Astrocyte (in vitro differentiated cells and primary cell): ENCODE measurements around the gene PCSK7. TPM values are rescaled to one million over a fixed set of nuclear protein-coding genes. Genes with fewer than 3 reads are reported as not detected.
"Not testable (repeated sequence)": the region's sequence is repeated elsewhere in the genome, so short reads cannot be mapped to it uniquely, and the experiment has no call there.

Experiments used
- DNase-seq: peaks from one replicate; pipeline ENCODE4 v3.0.0-alpha.2; 2010; ENCODE audit warnings: low read depth
- FAIRE-seq: peaks from 2 replicates; lab custom pipeline; 2011; peaks lifted over from hg19 to GRCh38; lab: Jason Lieb, UNC
- H2AFZ ChIP-seq: 2 replicates; pipeline ENCODE4 v1.6.0; 2012; ENCODE audit warnings: low read depth, low read length, inconsistent platforms
- H3K27ac ChIP-seq: 2 replicates; pipeline ENCODE4 v1.5.1; 2011; ENCODE audit warnings: low read depth, low read length, inconsistent platforms
- H3K27me3 ChIP-seq: 2 replicates; pipeline ENCODE4 v1.6.0; 2011; ENCODE audit warnings: low read length, inconsistent platforms; ENCODE audit not compliant: insufficient read depth
- H3K36me3 ChIP-seq: 2 replicates; pipeline ENCODE4 v1.5.1; 2011; ENCODE audit warnings: low read length, inconsistent platforms; ENCODE audit not compliant: insufficient read depth
- H3K4me1 ChIP-seq: 2 replicates; pipeline ENCODE4 v1.5.1; 2011; ENCODE audit warnings: low read length, inconsistent platforms; ENCODE audit not compliant: insufficient read depth
- H3K4me2 ChIP-seq: 2 replicates; pipeline ENCODE4 v1.6.0; 2012; ENCODE audit warnings: low read length, inconsistent platforms
- H3K4me3 ChIP-seq: 2 replicates; pipeline ENCODE4 v1.5.1; 2011; ENCODE audit warnings: low read depth, mild to moderate bottlenecking, low read length, inconsistent platforms; ENCODE audit not compliant: insufficient read depth
- H3K79me2 ChIP-seq: 2 replicates; pipeline ENCODE4 v1.6.0; 2012; ENCODE audit warnings: mild to moderate bottlenecking, low read length, inconsistent platforms; ENCODE audit not compliant: insufficient read depth
- H3K9ac ChIP-seq: 2 replicates; pipeline ENCODE4 v1.6.0; 2012; ENCODE audit warnings: mild to moderate bottlenecking, low read length, inconsistent platforms
- H3K9me3 ChIP-seq: 2 replicates; pipeline ENCODE4 v1.5.1; 2012; ENCODE audit warnings: low read depth, mild to moderate bottlenecking, low read length, inconsistent platforms; ENCODE audit not compliant: insufficient read depth
- H4K20me1 ChIP-seq: 2 replicates; pipeline ENCODE4 v1.6.0; 2012; ENCODE audit warnings: low read length, inconsistent platforms; ENCODE audit not compliant: insufficient read depth
- H3K27ac Mint-ChIP-seq: one replicate; pipeline ENCODE4 v1.8.0; 2021; ENCODE audit warnings: mild to moderate bottlenecking, mixed read lengths; ENCODE audit not compliant: unreplicated experiment
- H3K27me3 Mint-ChIP-seq: one replicate; pipeline ENCODE4 v1.8.0; 2021; ENCODE audit warnings: low read depth, mixed read lengths; ENCODE audit not compliant: unreplicated experiment
- H3K36me3 Mint-ChIP-seq: one replicate; pipeline ENCODE4 v1.8.0; 2021; ENCODE audit warnings: low read depth, mixed read lengths; ENCODE audit not compliant: unreplicated experiment
- H3K4me1 Mint-ChIP-seq: one replicate; pipeline ENCODE4 v1.8.0; 2021; ENCODE audit warnings: low read depth, mixed read lengths; ENCODE audit not compliant: unreplicated experiment
- H3K4me3 Mint-ChIP-seq: one replicate; pipeline ENCODE4 v1.8.0; 2021; ENCODE audit warnings: mild to moderate bottlenecking, moderate library complexity, mixed read lengths; ENCODE audit not compliant: unreplicated experiment
- H3K9me3 Mint-ChIP-seq: one replicate; pipeline ENCODE4 v1.8.0; 2021; ENCODE audit warnings: mild to moderate bottlenecking, mixed read lengths; ENCODE audit not compliant: unreplicated experiment
- CTCF ChIP-seq: IDR thresholded peaks from 2 replicates; pipeline ENCODE4 v1.5.1; 2011; ENCODE audit warnings: low read depth, mild to moderate bottlenecking, inconsistent platforms, low read length, moderate library complexity; ENCODE audit not compliant: insufficient read depth
- EZH2 ChIP-seq: IDR thresholded peaks from 2 replicates; pipeline ENCODE4 v1.6.1; 2012; ENCODE audit warnings: mild to moderate bottlenecking, low read length, inconsistent platforms; ENCODE audit not compliant: insufficient read depth
- total RNA-seq: library from RNA; stranded (reverse); gene quantifications from 2 replicates; pipeline ENCODE4 v1.2.1, GENCODE V29; 2021

The PCSK7 gene
- total RNA-seq, 1 donor from 2014 or later, result 43.6 TPM

- no peak for TF ChIP-seq CTCF
- FAIRE-seq (no peak), DNase-seq (no peak)
- H3K4me3 Mint-ChIP-seq, result no peak overlapping the region
- peaks cover 8% of the 10 kb centered on the region for H3K36me3 Mint-ChIP-seq
- H2AFZ ChIP-seq, result no peak overlapping the region
- no peak overlapping the region for H3K4me2 ChIP-seq
- H3K4me3 ChIP-seq, result no peak overlapping the region
- H3K27me3 ChIP-seq, result no peaks in the 10 kb centered on the region
- H3K27ac Mint-ChIP-seq, result no peak overlapping the region
- H3K9me3 ChIP-seq, result no peaks in the 10 kb centered on the region
- no peak overlapping the region for H3K9ac ChIP-seq
- no peaks in the 10 kb centered on the region for H3K27me3 Mint-ChIP-seq
- peaks cover 10% of the 10 kb centered on the region for H3K4me1 ChIP-seq
- no peaks in the 10 kb centered on the region for H3K79me2 ChIP-seq
- no peaks in the 10 kb centered on the region for H3K9me3 Mint-ChIP-seq
- peaks cover 19% of the 10 kb centered on the region for H3K4me1 Mint-ChIP-seq
- H4K20me1 ChIP-seq, result no peaks in the 10 kb centered on the region
- H3K36me3 ChIP-seq, result no peaks in the 10 kb centered on the region
- no peak overlapping the region for H3K27ac ChIP-seq
These were observed 39.3 kb upstream of the PCSK7 start for GRCh38 chr11:117271208-117271607.

GRCh38 chr11:117269856-117270255, 38.0 kb upstream of the PCSK7 start:
- peaks cover 15% of the 10 kb centered on the region for H3K4me1 Mint-ChIP-seq
- H3K4me3 ChIP-seq, result no peak overlapping the region
- no peak for DNase-seq
- peaks cover 10% of the 10 kb centered on the region for H3K4me1 ChIP-seq
- no peak overlapping the region for H3K27ac ChIP-seq
- H3K36me3 Mint-ChIP-seq, result peaks cover 5% of the 10 kb centered on the region
- no peaks in the 10 kb centered on the region for H4K20me1 ChIP-seq
- no peak for FAIRE-seq
- no peaks in the 10 kb centered on the region for H3K79me2 ChIP-seq
- H3K27me3 Mint-ChIP-seq, result no peaks in the 10 kb centered on the region
- H2AFZ ChIP-seq, result no peak overlapping the region
- H3K9ac ChIP-seq, result no peak overlapping the region
- no peak overlapping the region for H3K4me3 Mint-ChIP-seq
- H3K27me3 ChIP-seq, result no peaks in the 10 kb centered on the region
- TF ChIP-seq EZH2 (no peak), CTCF (no peak)
- H3K4me2 ChIP-seq, result no peak overlapping the region
- no peaks in the 10 kb centered on the region for H3K36me3 ChIP-seq
- no peaks in the 10 kb centered on the region for H3K9me3 Mint-ChIP-seq
- no peak overlapping the region for H3K27ac Mint-ChIP-seq
- H3K9me3 ChIP-seq, result no peaks in the 10 kb centered on the region

GRCh38 chr11:117265745-117266144, 33.9 kb upstream of the PCSK7 start:
- Mint-ChIP-seq H3K36me3 (peaks cover 10% of the 10 kb centered on the region), H3K27ac (no peak overlapping the region), H3K9me3 (no peaks in the 10 kb centered on the region), H3K4me1 (peaks cover 5% of the 10 kb centered on the region), H3K27me3 (no peaks in the 10 kb centered on the region), H3K4me3 (no peak overlapping the region)
- Histone ChIP-seq H3K9me3 (no peaks in the 10 kb centered on the region), H3K9ac (no peak overlapping the region), H3K27me3 (no peaks in the 10 kb centered on the region), H3K4me2 (no peak overlapping the region), H3K36me3 (no peaks in the 10 kb centered on the region), H3K79me2 (no peaks in the 10 kb centered on the region), H3K4me1 (no peaks in the 10 kb centered on the region), H2AFZ (no peak overlapping the region), H3K4me3 (no peak overlapping the region), H4K20me1 (no peaks in the 10 kb centered on the region), H3K27ac (no peak overlapping the region)
- FAIRE-seq, result no peak
- no peak for DNase-seq
- TF ChIP-seq CTCF, result no peak
- no peak for TF ChIP-seq EZH2

GRCh38 chr11:117264624-117265323, 32.9 kb upstream of the PCSK7 start:
- not testable (repeated sequence) for H2AFZ ChIP-seq, H3K9me3 ChIP-seq, DNase-seq, H3K4me1 Mint-ChIP-seq, H3K27ac ChIP-seq, H3K9ac ChIP-seq, H4K20me1 ChIP-seq, H3K79me2 ChIP-seq, H3K27me3 ChIP-seq, H3K4me3 ChIP-seq, H3K27ac Mint-ChIP-seq, H3K9me3 Mint-ChIP-seq, FAIRE-seq, H3K4me1 ChIP-seq, H3K36me3 ChIP-seq, H3K27me3 Mint-ChIP-seq, H3K4me2 ChIP-seq
- peaks cover 10% of the 10 kb centered on the region for H3K36me3 Mint-ChIP-seq
- H3K4me3 Mint-ChIP-seq, result peak overlapping the region; percentile 54
